DOHH2 (cell line): ENCODE data around the gene RPS6KL1.

Experiments used
- EZH2phosphoT487 ChIP-seq: fragments of 200-600 bp; sonication (generic); IDR thresholded peaks from 2 replicates; pipeline ENCODE4 v1.6.1; 2017; ENCODE audit warnings: borderline replicate concordance, mild to moderate bottlenecking, antibody characterized with exemption, low read length, moderate library complexity, mixed read lengths
- TF ChIP-seq, protein P1 (sequence below): fragments of 200-600 bp; sonication (generic); IDR thresholded peaks from one replicate; pipeline ENCODE4 v1.5.1; 2014; ENCODE audit warnings: antibody characterized with exemption, mild to moderate bottlenecking, low read depth, low read length; ENCODE audit not compliant: poor library complexity, severe bottlenecking

DNA sequence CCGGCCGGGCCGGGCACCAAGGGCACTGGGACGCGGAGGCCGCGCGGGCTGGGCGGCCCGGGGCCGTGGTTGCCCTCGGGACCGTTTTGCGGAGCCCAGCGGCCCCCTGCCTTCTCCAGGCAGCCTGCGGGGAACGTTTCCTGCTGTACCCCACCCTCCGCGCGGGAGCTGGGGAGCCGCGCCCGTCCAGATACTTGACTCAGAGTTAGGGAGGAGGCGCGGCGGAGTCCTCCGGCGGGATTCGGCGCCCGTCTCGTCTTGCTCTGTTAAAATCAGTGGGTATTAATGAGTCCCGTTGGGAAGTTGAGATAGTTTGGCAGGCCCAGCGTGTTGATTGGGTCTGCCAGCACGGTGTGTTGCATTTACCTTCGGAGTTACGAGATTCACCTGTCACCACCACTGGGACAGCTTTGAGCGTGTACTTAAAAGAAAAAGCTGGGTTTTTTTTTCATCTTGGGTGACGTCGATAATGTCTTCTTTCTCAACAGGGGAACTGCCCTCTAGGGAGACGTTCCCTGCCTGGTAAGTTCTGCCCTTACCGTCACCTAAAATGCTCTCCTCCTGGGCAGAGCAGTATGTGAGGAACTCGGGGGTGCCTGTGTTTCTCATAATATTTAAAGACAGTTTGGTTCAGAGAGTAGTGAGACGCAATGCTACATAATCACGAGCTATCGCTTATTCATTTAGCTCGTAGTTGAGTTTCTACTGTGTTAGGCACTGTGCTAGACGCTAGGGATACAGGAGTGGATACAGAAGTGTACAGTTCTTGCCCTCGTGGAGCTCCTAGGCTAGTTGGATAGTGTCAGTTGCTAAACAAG is 40.7 kb downstream of the RPS6KL1 start:
- TF ChIP-seq, protein P1, sequence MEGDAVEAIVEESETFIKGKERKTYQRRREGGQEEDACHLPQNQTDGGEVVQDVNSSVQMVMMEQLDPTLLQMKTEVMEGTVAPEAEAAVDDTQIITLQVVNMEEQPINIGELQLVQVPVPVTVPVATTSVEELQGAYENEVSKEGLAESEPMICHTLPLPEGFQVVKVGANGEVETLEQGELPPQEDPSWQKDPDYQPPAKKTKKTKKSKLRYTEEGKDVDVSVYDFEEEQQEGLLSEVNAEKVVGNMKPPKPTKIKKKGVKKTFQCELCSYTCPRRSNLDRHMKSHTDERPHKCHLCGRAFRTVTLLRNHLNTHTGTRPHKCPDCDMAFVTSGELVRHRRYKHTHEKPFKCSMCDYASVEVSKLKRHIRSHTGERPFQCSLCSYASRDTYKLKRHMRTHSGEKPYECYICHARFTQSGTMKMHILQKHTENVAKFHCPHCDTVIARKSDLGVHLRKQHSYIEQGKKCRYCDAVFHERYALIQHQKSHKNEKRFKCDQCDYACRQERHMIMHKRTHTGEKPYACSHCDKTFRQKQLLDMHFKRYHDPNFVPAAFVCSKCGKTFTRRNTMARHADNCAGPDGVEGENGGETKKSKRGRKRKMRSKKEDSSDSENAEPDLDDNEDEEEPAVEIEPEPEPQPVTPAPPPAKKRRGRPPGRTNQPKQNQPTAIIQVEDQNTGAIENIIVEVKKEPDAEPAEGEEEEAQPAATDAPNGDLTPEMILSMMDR, result no peak
- no peak for TF ChIP-seq EZH2phosphoT487
